ENCODE results near the gene TSEN2. TPM values are rescaled to one million over a fixed set of nuclear protein-coding genes. Genes with fewer than 3 reads are reported as not detected.
A peak's percentile ranks its signal among the peaks of the same experiment; 100 is the strongest.

Gene TSEN2
- total and polyA plus RNA-seq, 2 of the 13 experiments (the other 11 are each of a cell fraction or from before 2014, with no cell fraction given) = 11.0 to 17.3 TPM

- TF ChIP-seq PAX8 (CRISPR knock-in tag; IDR thresholded peaks at IDR 0.05; ENCODE audit: borderline replicate concordance) (no peak), DMAP1 (CRISPR knock-in tag; IDR thresholded peaks at IDR 0.05) (no peak), NR2F1 (CRISPR knock-in tag; IDR thresholded peaks at IDR 0.05) (no peak), PLSCR1 (CRISPR knock-in tag; IDR thresholded peaks at IDR 0.05; ENCODE audit: borderline replicate concordance) (no peak), SATB2 (CRISPR knock-in tag; IDR thresholded peaks at IDR 0.05) (no peak), CBX1 (IDR thresholded peaks at IDR 0.05; ENCODE audit: low read depth) (no peak), DZIP1 (CRISPR knock-in tag; IDR thresholded peaks at IDR 0.05) (no peak), ZNF749 (CRISPR knock-in tag; IDR thresholded peaks at IDR 0.05; ENCODE audit: borderline replicate concordance) (no peak)
These were observed 16.0 kb upstream of the TSEN2 start (continued) for GRCh38 chr3:12468276-12468675.

GRCh38 chr3:12468757-12469156, 15.5 kb upstream of the TSEN2 start:
- in situ Hi-C loops (cut with HindIII; ENCODE audit: extremely low pct_ligation_motif_present, low pct_unique_long_range_greater_than_20kb) = no loop called here
- H2AFZ ChIP-seq (ENCODE audit: low read length) = no peak overlapping the region
- no peaks in the 10 kb centered on the region for H3K79me2 ChIP-seq (ENCODE audit: insufficient read depth, low read length)
- no peaks in the 10 kb centered on the region for H3K9me3 ChIP-seq (ENCODE audit: low read length)
- no peak overlapping the region for H3K9ac ChIP-seq (ENCODE audit: insufficient read depth, low read depth, low read length)
- 65% methylated on average over 2 of the region's 2 CpGs for WGBS (ENCODE audit: low lambda C conversion rate)
- no peaks in the 10 kb centered on the region for H4K20me1 ChIP-seq (ENCODE audit: insufficient read depth, low read length)
- DNase-seq (ENCODE audit: low spot score) (no peak), ATAC-seq (no peak), FAIRE-seq (no peak)
- CTCF ChIA-PET (ENCODE audit: low intra/inter-chr PET ratio, low total read pairs) = no interaction called here
- no peak overlapping the region for H3K4me3 ChIP-seq (replicated peaks in 1 of 3; ENCODE audit: insufficient read depth in 1 of 3, low read depth in 2 of 3, low read length in 3 of 3)
- H3K4me2 ChIP-seq (ENCODE audit: low read depth, low read length) = no peak overlapping the region
- no peaks in the 10 kb centered on the region for H3K36me3 ChIP-seq (replicated peaks in 1 of 2; ENCODE audit: control insufficient read depth in 1 of 2, insufficient read depth in 2 of 2, low read length in 2 of 2)
- BruUV-seq (replicated peaks) = no TSS peak
- TF ChIP-seq ZNF280B (CRISPR knock-in tag; IDR thresholded peaks at IDR 0.05; ENCODE audit: borderline replicate concordance) (no peak), HNRNPK (IDR thresholded peaks at IDR 0.05; ENCODE audit: low read depth, low read length, poor library complexity, severe bottlenecking) (peak; percentile 82), HIVEP1 (CRISPR knock-in tag; IDR thresholded peaks at IDR 0.05) (no peak), TAF1 (CRISPR knock-in tag; IDR thresholded peaks at IDR 0.05) (no peak), PCBP1 (IDR thresholded peaks at IDR 0.05; ENCODE audit: borderline replicate concordance, low read depth, low read length) (0 out of 2 replicates have a peak, but pooled peaks have one; percentile 42), ZSCAN9 (CRISPR knock-in tag; IDR thresholded peaks at IDR 0.05; ENCODE audit: borderline replicate concordance) (no peak), GATAD2A (CRISPR knock-in tag; IDR thresholded peaks at IDR 0.05) (no peak), PPARG (CRISPR knock-in tag; conservative IDR thresholded peaks at IDR 0.05) (no peak)
- intact Hi-C loops (cut with micrococcal nuclease; ENCODE audit: unreplicated experiment) = no loop called here
- POLR2A ChIA-PET = no interaction called here
- H3K4me1 ChIP-seq (ENCODE audit: insufficient read depth, low read length) = peaks cover 28% of the 10 kb centered on the region
- no peak overlapping the region for H3K27ac ChIP-seq (ENCODE audit: extremely low read length, insufficient read depth, low read length)
- no peaks in the 10 kb centered on the region for H3K27me3 ChIP-seq (ENCODE audit: control insufficient read depth in 1 of 2, insufficient read depth in 2 of 2, low read length in 2 of 2)
